CD8-positive, alpha-beta memory T cell (primary cell): ENCODE measurements around the gene KRTAP4-16. TPM values are rescaled to one million over a fixed set of nuclear protein-coding genes. Genes with fewer than 3 reads are reported as not detected.
"Not testable (repeated sequence)": the region's sequence is repeated elsewhere in the genome, so short reads cannot be mapped to it uniquely, and the experiment has no call there.

Experiments
- CTCF ChIA-PET: fragments of 350-600 bp; sonication (Branson Sonifier 250); formaldehyde crosslinking; loops from one replicate; lab custom pipeline; 2021; ENCODE audit warnings: antibody characterized with exemption; lab: Charles Lee
- POLR2A ChIA-PET: fragments of 350-600 bp; sonication (Branson Sonifier 250); formaldehyde crosslinking; loops from one replicate; lab custom pipeline; 2021; ENCODE audit warnings: antibody characterized with exemption; lab: Charles Lee
- DNase-seq, 5 donors: peaks; one replicate each; pipeline versions ENCODE4 v3.0.0 to v3.0.0-alpha.2; 2020 to 2022; ENCODE audit warnings: mixed read lengths in 1 of 5
- H3K27ac ChIP-seq: one replicate; pipeline ENCODE4 v1.7.0; 2013; ENCODE audit warnings: low read depth, mild to moderate bottlenecking, low read length, moderate library complexity
- H3K27me3 ChIP-seq: 2 replicates; pipeline ENCODE4 v1.7.0; 2013; ENCODE audit warnings: low read length, mild to moderate bottlenecking; ENCODE audit not compliant: insufficient read depth, poor library complexity, severe bottlenecking
- H3K36me3 ChIP-seq: 2 replicates; pipeline ENCODE4 v1.7.0; 2013; ENCODE audit warnings: mild to moderate bottlenecking, low read length, moderate library complexity; ENCODE audit not compliant: insufficient read depth
- H3K4me1 ChIP-seq: 2 replicates; pipeline ENCODE4 v1.7.0; 2013; ENCODE audit warnings: mild to moderate bottlenecking, low read length, moderate library complexity; ENCODE audit not compliant: insufficient read depth
- H3K4me3 ChIP-seq: 2 replicates; pipeline ENCODE4 v1.7.0; 2013; ENCODE audit warnings: mild to moderate bottlenecking, low read length
- H3K9me3 ChIP-seq: 2 replicates; pipeline ENCODE4 v1.7.0; 2013; ENCODE audit warnings: mild to moderate bottlenecking, low read length
- H3K27ac Mint-ChIP-seq, 8 donors: one replicate each; pipeline ENCODE4 v1.8.0; 2020 to 2021; ENCODE audit warnings: mixed read lengths in 8 of 8, mild to moderate bottlenecking in 6 of 8, inconsistent platforms in 3 of 8, moderate library complexity in 3 of 8
- H3K27me3 Mint-ChIP-seq, 2 donors: one replicate each; pipeline ENCODE4 v1.8.0; 2020 to 2021; ENCODE audit warnings: mixed read lengths in 2 of 2, mild to moderate bottlenecking in 1 of 2, moderate library complexity in 1 of 2
- H3K36me3 Mint-ChIP-seq, 3 donors: one replicate each; pipeline ENCODE4 v1.8.0; 2020 to 2021; ENCODE audit warnings: mixed read lengths in 3 of 3, inconsistent platforms in 1 of 3, mild to moderate bottlenecking in 1 of 3
- H3K4me1 Mint-ChIP-seq, 3 donors: one replicate each; pipeline ENCODE4 v1.8.0; 2020 to 2021; ENCODE audit warnings: mixed read lengths in 3 of 3, inconsistent platforms in 1 of 3, mild to moderate bottlenecking in 1 of 3
- H3K4me3 Mint-ChIP-seq, 7 donors: one replicate each; pipeline ENCODE4 v1.8.0; 2020 to 2021; ENCODE audit warnings: mixed read lengths in 7 of 7, mild to moderate bottlenecking in 6 of 7, moderate library complexity in 4 of 7, inconsistent platforms in 2 of 7
- H3K9me3 Mint-ChIP-seq, 5 donors: one replicate each; pipeline ENCODE4 v1.8.0; 2020 to 2022; ENCODE audit warnings: mixed read lengths in 5 of 5, mild to moderate bottlenecking in 3 of 5, moderate library complexity in 2 of 5, inconsistent platforms in 1 of 5
- polyA plus RNA-seq: library from polyadenylated mRNA; unstranded; fragments of 300-500 nt; fragmentation: Illumina TruSeq; gene quantifications from one replicate; pipeline ENCODE4 v1.2.3, GENCODE V29; 2021
- total RNA-seq, 2 experiments: library from RNA; stranded (reverse); gene quantifications; one replicate each; pipeline ENCODE4 v1.2.3, GENCODE V29; 2021

The KRTAP4-16 gene
- total and polyA plus RNA-seq, 3 experiments from 2014 or later, result not detected

GRCh38 chr17:41116297-41116696 is 14.3 kb upstream of the KRTAP4-16 start:
- H3K27me3 ChIP-seq, result no peaks in the 10 kb centered on the region
- Mint-ChIP-seq H3K36me3 (peaks cover 0 to 10% (median 0%) of the 10 kb centered on the region in 3 donors), H3K9me3 (peaks cover 0 to 2% (median 0%) of the 10 kb centered on the region in 5 donors), H3K27me3 (peaks cover 5 to 49% of the 10 kb centered on the region in 2 donors), H3K4me1 (peaks cover 12 to 20% (median 15%) of the 10 kb centered on the region in 3 donors), H3K27ac (peak overlapping the region in 1 of 8 donors; percentile 38), H3K4me3 (no peak overlapping the region)
- no peaks in the 10 kb centered on the region for H3K9me3 ChIP-seq
- peaks cover 15% of the 10 kb centered on the region for H3K4me1 ChIP-seq
- ChIA-PET POLR2A (no interaction called here), CTCF (no interaction called here)
- no peak overlapping the region for H3K27ac ChIP-seq
- DNase-seq, result no peak
- no peak overlapping the region for H3K4me3 ChIP-seq
- H3K36me3 ChIP-seq, result no peaks in the 10 kb centered on the region

- ChIA-PET POLR2A (no interaction called here), CTCF (no interaction called here)
- no peak overlapping the region for H3K27ac ChIP-seq
- H3K36me3 ChIP-seq, result no peaks in the 10 kb centered on the region
- no peak overlapping the region for H3K4me3 ChIP-seq
- Mint-ChIP-seq H3K4me3 (no peak overlapping the region), H3K4me1 (peaks cover 0 to 6% (median 4%) of the 10 kb centered on the region in 3 donors), H3K9me3 (peaks cover 0 to 5% (median 0%) of the 10 kb centered on the region in 5 donors), H3K27ac (no peak overlapping the region), H3K36me3 (peaks cover 0 to 9% (median 0%) of the 10 kb centered on the region in 3 donors), H3K27me3 (peaks cover 4 to 57% of the 10 kb centered on the region in 2 donors)
- no peak for DNase-seq
- H3K27me3 ChIP-seq, result no peaks in the 10 kb centered on the region
- no peaks in the 10 kb centered on the region for H3K9me3 ChIP-seq
- no peaks in the 10 kb centered on the region for H3K4me1 ChIP-seq
Measured at GRCh38 chr17:41111151-41111885, 9.3 kb upstream of the KRTAP4-16 start.

DNA sequence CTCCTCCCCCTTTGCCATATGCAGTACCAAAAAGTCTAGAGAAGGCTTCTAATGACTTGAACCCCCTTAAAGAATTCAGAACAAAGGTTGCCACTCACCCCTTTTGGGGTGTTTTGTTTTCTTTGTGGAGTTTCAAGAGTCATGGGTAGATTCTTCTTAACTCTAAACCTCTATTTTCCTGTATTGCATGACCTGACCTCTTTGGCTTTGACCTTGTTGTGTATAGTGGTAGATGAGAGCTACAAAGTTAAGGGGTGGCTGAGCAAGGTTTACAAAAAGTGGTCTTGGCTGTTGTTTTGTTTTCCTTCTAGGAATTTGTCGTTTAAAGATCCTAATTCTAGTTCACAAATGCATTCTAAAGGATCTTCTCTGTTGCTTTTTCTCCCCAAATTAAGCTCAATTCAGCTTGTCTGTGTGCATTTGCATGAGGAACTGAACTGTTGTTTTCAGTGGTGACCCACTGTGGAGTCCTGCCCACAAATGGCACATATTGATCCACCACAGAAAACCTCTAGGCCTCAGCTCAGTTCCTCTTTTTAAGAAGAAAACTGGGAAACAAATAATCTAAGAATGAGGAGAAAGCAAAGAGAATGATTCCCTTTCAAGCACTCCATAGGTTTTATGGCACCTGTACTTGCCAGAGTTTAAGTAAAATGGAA is 6.8 kb upstream of the KRTAP4-16 start:
- POLR2A ChIA-PET, H3K4me1 ChIP-seq, H3K9me3 ChIP-seq, H3K36me3 ChIP-seq, H3K4me1 Mint-ChIP-seq, H3K36me3 Mint-ChIP-seq, H3K9me3 Mint-ChIP-seq, DNase-seq, H3K4me3 ChIP-seq, H3K27me3 ChIP-seq, H3K27ac ChIP-seq: not testable (repeated sequence)
- Mint-ChIP-seq H3K4me3 (peak overlapping the region in 3 of 7 donors; percentile 1 to 52 (median 4)), H3K27ac (peak overlapping the region in 3 of 8 donors; percentile 1 to 44 (median 29)), H3K27me3 (peaks cover 0 to 48% of the 10 kb centered on the region in 2 donors)
- CTCF ChIA-PET, result interaction anchor here (0.6 kb wide), 1 partner anchor 49 kb away, joined by 3 read pairs; no protein-coding TSS in a partner anchor

GRCh38 chr17:41107941-41108450 is 6.0 kb upstream of the KRTAP4-16 start:
- peaks cover 0 to 44% of the 10 kb centered on the region in 2 donors for H3K27me3 Mint-ChIP-seq
- Histone ChIP-seq H3K9me3 (no peaks in the 10 kb centered on the region), H3K4me3 (no peak overlapping the region), H3K27ac (no peak overlapping the region), H3K36me3 (no peaks in the 10 kb centered on the region), H3K27me3 (no peaks in the 10 kb centered on the region), H3K4me1 (no peaks in the 10 kb centered on the region)
- POLR2A ChIA-PET, result no interaction called here
- DNase-seq, result no peak
- peak overlapping the region in 1 of 7 donors; percentile 52 for H3K4me3 Mint-ChIP-seq
- peaks cover 0 to 5% (median 0%) of the 10 kb centered on the region in 5 donors for H3K9me3 Mint-ChIP-seq
- H3K4me1 Mint-ChIP-seq, result peaks cover 0 to 6% (median 4%) of the 10 kb centered on the region in 3 donors
- peak overlapping the region in 2 of 8 donors; percentile 42 to 77 for H3K27ac Mint-ChIP-seq
- peaks cover 0 to 6% (median 0%) of the 10 kb centered on the region in 3 donors for H3K36me3 Mint-ChIP-seq
- CTCF ChIA-PET, result no interaction called here

DNA sequence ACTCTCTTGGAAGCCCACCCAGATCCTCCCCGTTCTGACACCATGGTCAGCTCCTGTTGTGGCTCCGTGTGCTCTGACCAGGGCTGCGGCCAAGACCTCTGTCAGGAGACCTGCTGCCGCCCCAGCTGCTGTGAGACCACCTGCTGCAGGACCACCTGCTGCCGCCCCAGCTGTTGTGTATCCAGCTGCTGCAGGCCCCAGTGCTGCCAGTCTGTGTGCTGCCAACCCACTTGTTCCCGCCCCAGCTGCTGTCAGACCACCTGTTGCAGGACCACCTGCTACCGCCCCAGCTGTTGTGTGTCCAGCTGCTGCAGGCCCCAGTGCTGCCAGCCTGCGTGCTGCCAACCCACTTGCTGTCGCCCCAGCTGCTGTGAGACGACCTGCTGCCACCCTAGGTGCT is 3.3 kb upstream of the KRTAP4-16 start, which contains the start of gene KRTAP4-9:
Gene KRTAP4-9, plus strand, starts transcription at position 43 of the 400 bp plus-strand sequence. Its CDS starts 0 bp downstream, at position 43.
- H3K27ac Mint-ChIP-seq, H3K9me3 ChIP-seq, H3K4me3 ChIP-seq, DNase-seq, H3K4me1 ChIP-seq, H3K4me1 Mint-ChIP-seq, CTCF ChIA-PET, H3K27ac ChIP-seq, H3K9me3 Mint-ChIP-seq, H3K36me3 ChIP-seq, H3K36me3 Mint-ChIP-seq, POLR2A ChIA-PET, H3K27me3 ChIP-seq: not testable (repeated sequence)
- Mint-ChIP-seq H3K4me3 (peak within 1 kb of the TSS in 1 of 7 donors; percentile 75), H3K27me3 (peaks cover under 1 to 40% of the 10 kb centered on the region in 2 donors)

GRCh38 chr17:41104386-41105038 is 2.5 kb upstream of the KRTAP4-16 start:
- CTCF ChIA-PET, H3K36me3 ChIP-seq, H3K27ac Mint-ChIP-seq, H3K9me3 Mint-ChIP-seq, POLR2A ChIA-PET, H3K27me3 ChIP-seq, DNase-seq, H3K4me1 ChIP-seq, H3K9me3 ChIP-seq, H3K4me3 ChIP-seq, H3K27ac ChIP-seq, H3K4me3 Mint-ChIP-seq, H3K36me3 Mint-ChIP-seq: not testable (repeated sequence)
- Mint-ChIP-seq H3K27me3 (peaks cover 5 to 40% of the 10 kb centered on the region in 2 donors), H3K4me1 (peaks cover 0 to 13% (median 11%) of the 10 kb centered on the region in 3 donors)

DNA sequence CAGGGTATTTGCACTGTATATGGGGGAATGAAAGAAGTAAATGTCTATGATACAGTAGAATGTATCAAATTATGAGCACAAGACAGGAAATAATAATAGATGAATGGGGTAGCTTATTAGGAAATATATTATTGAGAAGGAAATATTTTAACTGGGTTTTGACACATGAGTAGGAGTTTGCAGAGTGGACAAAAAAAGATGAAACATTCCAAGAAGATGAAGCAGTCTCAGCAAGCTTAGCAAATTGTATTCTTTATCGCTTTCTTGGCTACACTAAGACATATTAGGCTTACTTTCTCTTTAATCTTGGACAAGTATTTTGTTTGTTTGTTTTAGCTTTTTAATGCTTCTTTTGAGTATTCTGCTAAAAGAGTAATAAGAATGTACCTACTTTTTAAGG is 1.9 kb upstream of the KRTAP4-16 start:
- Histone ChIP-seq H3K36me3 (no peaks in the 10 kb centered on the region), H3K4me1 (no peaks in the 10 kb centered on the region), H3K27me3 (no peaks in the 10 kb centered on the region), H3K4me3 (no peak overlapping the region), H3K27ac (no peak overlapping the region), H3K9me3 (no peaks in the 10 kb centered on the region)
- no peak overlapping the region for H3K4me3 Mint-ChIP-seq
- DNase-seq, result no peak
- peaks cover 5 to 38% of the 10 kb centered on the region in 2 donors for H3K27me3 Mint-ChIP-seq
- H3K9me3 Mint-ChIP-seq, result no peaks in the 10 kb centered on the region
- ChIA-PET CTCF (no interaction called here), POLR2A (no interaction called here)
- no peak overlapping the region for H3K27ac Mint-ChIP-seq
- H3K4me1 Mint-ChIP-seq, result peaks cover 0 to 12% (median 11%) of the 10 kb centered on the region in 3 donors
- no peaks in the 10 kb centered on the region for H3K36me3 Mint-ChIP-seq
